CD4-positive, alpha-beta T cell (primary cell): Measurements from ENCODE around the gene MPV17L2. TPM values are rescaled to one million over a fixed set of nuclear protein-coding genes. Genes with fewer than 3 reads are reported as not detected.

Source experiments
- ATAC-seq: fragments of 200-7000 bp; cut with Tn5 transposase; one replicate; pipeline ENCODE4 v1.10.0; 2022; ENCODE audit warnings: mild to moderate bottlenecking; ENCODE audit not compliant: poor library complexity
- CTCF ChIA-PET: fragments of 350-600 bp; sonication (Branson Sonifier 250); formaldehyde crosslinking; loops from one replicate; lab custom pipeline; 2021; ENCODE audit warnings: antibody characterized with exemption, inconsistent platforms; lab: Charles Lee
- POLR2A ChIA-PET: fragments of 350-600 bp; sonication (Branson Sonifier 250); formaldehyde crosslinking; loops from one replicate; lab custom pipeline; 2021; ENCODE audit warnings: antibody characterized with exemption, inconsistent platforms; lab: Charles Lee
- DNase-seq, 14 experiments: peaks; one replicate each; pipeline ENCODE4 v3.0.0-alpha.2; 2013 to 2020; ENCODE audit warnings: mixed read lengths in 2 of 14
- H3K27ac ChIP-seq, 2 donors: one replicate each; pipeline versions ENCODE4 v1.5.1 to v1.7.0; 2013; ENCODE audit warnings: low read length in 2 of 2, low read depth in 1 of 2, mild to moderate bottlenecking in 1 of 2
- H3K27me3 ChIP-seq, 2 experiments: 1 replicate in 1 of 2; 2 replicates in 1 of 2; pipeline versions ENCODE4 v1.6.1 to v1.7.0; 2013; ENCODE audit warnings: low read length in 2 of 2, control low read depth in 1 of 2, mild to moderate bottlenecking in 1 of 2, moderate library complexity in 1 of 2; ENCODE audit not compliant: insufficient read depth in 2 of 2, control insufficient read depth in 1 of 2
- H3K36me3 ChIP-seq: one replicate; pipeline ENCODE4 v1.6.1; 2013; ENCODE audit warnings: low read length, control low read depth; ENCODE audit not compliant: insufficient read depth
- H3K4me1 ChIP-seq: one replicate; pipeline ENCODE4 v1.6.1; 2013; ENCODE audit warnings: low read length, control low read depth; ENCODE audit not compliant: insufficient read depth
- H3K4me3 ChIP-seq: one replicate; pipeline ENCODE4 v1.5.1; 2013; ENCODE audit warnings: mild to moderate bottlenecking, low read length, moderate library complexity
- H3K9me3 ChIP-seq, 2 experiments: 1 replicate in 1 of 2; 2 replicates in 1 of 2; pipeline versions ENCODE4 v1.6.1 to v1.7.0; 2013; ENCODE audit warnings: low read length in 2 of 2, mild to moderate bottlenecking in 2 of 2, control low read depth in 1 of 2, moderate library complexity in 1 of 2; ENCODE audit not compliant: control insufficient read depth in 1 of 2, insufficient read depth in 1 of 2
- H3K27ac Mint-ChIP-seq: one replicate; pipeline ENCODE4 v1.8.0; 2020; ENCODE audit warnings: mixed read lengths
- H3K27me3 Mint-ChIP-seq: one replicate; pipeline ENCODE4 v1.8.0; 2021; ENCODE audit warnings: mixed read lengths
- H3K36me3 Mint-ChIP-seq: one replicate; pipeline ENCODE4 v1.8.0; 2021; ENCODE audit warnings: low read depth, mixed read lengths
- H3K4me1 Mint-ChIP-seq: one replicate; pipeline ENCODE4 v1.8.0; 2021; ENCODE audit warnings: low read depth, mixed read lengths
- H3K4me3 Mint-ChIP-seq: one replicate; pipeline ENCODE4 v1.8.0; 2020; ENCODE audit warnings: mild to moderate bottlenecking, mixed read lengths
- H3K9me3 Mint-ChIP-seq: one replicate; pipeline ENCODE4 v1.8.0; 2020; ENCODE audit warnings: mixed read lengths
- CTCF ChIP-seq: fragments of 200-600 bp; IDR thresholded peaks from one replicate; pipeline ENCODE4 v1.8.0; 2022; ENCODE audit warnings: antibody characterized with exemption, mild to moderate bottlenecking
- intact Hi-C, 2 experiments: fragments of 100-400 bp; cut with DNase I in 1 of 2; cut with micrococcal nuclease in 1 of 2; formaldehyde crosslinking; loops; one replicate each; pipeline versions ENCODE4 v1.15.1 to v1.9.0; 2023 to 2025; cut with DNase I, micrococcal nuclease
- total RNA-seq, 174 experiments: library from RNA in 2 of 174; stranded (reverse) in 2 of 174; gene quantifications; one replicate each; pipeline ENCODE4 v1.2.3 and lab custom pipeline; 2021 to 2026

MPV17L2 gene
- total RNA-seq, 2 experiments from 2014 or later = 2.8 to 3.9 TPM

- Mint-ChIP-seq H3K36me3 (no peaks in the 10 kb centered on the region), H3K4me1 (no peaks in the 10 kb centered on the region), H3K4me3 (no peak overlapping the region), H3K9me3 (no peaks in the 10 kb centered on the region), H3K27me3 (peaks cover 38% of the 10 kb centered on the region), H3K27ac (no peak overlapping the region)
- DNase-seq = no peak
- Histone ChIP-seq H3K4me3 (no peak overlapping the region), H3K27ac (no peak overlapping the region), H3K9me3 (peaks cover 0 to 1% of the 10 kb centered on the region in 2 experiments), H3K4me1 (no peaks in the 10 kb centered on the region), H3K27me3 (peaks cover 9 to 15% of the 10 kb centered on the region in 2 experiments), H3K36me3 (no peaks in the 10 kb centered on the region)
- no peak for TF ChIP-seq CTCF
- ChIA-PET CTCF (interaction anchor here (0.8 kb wide), 1 partner anchor 13 kb away, joined by 6 read pairs; no protein-coding TSS in a partner anchor), POLR2A (no interaction called here)
- no peak for ATAC-seq
- intact Hi-C loops = loop anchor here in 1 of 2 experiments (10.0 kb wide), 1 partner anchor 355 kb away; no protein-coding TSS in a partner anchor
Observed at GRCh38 chr19:18239303-18239702, 46.3 kb downstream of the MPV17L2 start.

DNA sequence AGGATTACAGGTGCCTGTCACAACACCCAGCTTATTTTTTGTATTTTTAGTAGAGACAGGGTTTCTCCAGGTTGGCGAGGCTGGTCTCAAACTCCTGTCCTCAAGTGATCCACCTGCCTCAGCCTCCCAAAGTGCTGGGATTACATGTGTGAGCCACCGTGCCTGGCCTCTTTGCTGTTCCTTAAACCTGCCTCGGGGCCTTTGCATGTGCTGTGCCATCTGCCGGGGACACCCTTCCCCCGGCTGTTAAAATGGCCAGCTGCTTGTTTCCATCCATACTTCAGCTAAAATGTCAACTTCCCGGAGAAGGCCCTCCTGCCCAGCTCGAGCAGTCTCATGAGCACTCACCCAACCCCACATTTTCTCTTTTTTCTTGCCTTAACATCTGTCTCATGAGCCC, 52.3 kb downstream of the MPV17L2 start:
- Histone ChIP-seq H3K27me3 (no peaks in the 10 kb centered on the region), H3K36me3 (no peaks in the 10 kb centered on the region), H3K4me1 (no peaks in the 10 kb centered on the region), H3K4me3 (no peak overlapping the region), H3K9me3 (no peaks in the 10 kb centered on the region), H3K27ac (no peak overlapping the region)
- Mint-ChIP-seq H3K9me3 (no peaks in the 10 kb centered on the region), H3K36me3 (no peaks in the 10 kb centered on the region), H3K27ac (no peak overlapping the region), H3K27me3 (peaks cover 5% of the 10 kb centered on the region), H3K4me1 (no peaks in the 10 kb centered on the region), H3K4me3 (no peak overlapping the region)
- intact Hi-C loops = no loop called here
- CTCF ChIA-PET = interaction anchor here (0.7 kb wide), 1 partner anchor 126 kb away, joined by 3 read pairs; no protein-coding TSS in a partner anchor
- DNase-seq = no peak
- POLR2A ChIA-PET = no interaction called here
- no peak for ATAC-seq
- TF ChIP-seq CTCF = no peak

Other genes starting within 250 kb of the MPV17L2 start
- not detected for gene KCNN1, start 226.1 kb upstream of the MPV17L2 start, total RNA-seq
- gene ARRDC2, start 185.0 kb upstream of the MPV17L2 start, total RNA-seq = 100 to 1,000 TPM; 325 to 341 TPM
- 10 to 100 TPM; 20.5 to 22.5 TPM for gene IL12RB1, start 106.3 kb upstream of the MPV17L2 start, total RNA-seq
- 10 to 100 TPM; 16.1 to 16.4 TPM for gene MAST3, start 95.4 kb upstream of the MPV17L2 start, total RNA-seq
- 1 to 10 TPM; 4.6 to 5.6 TPM for gene PIK3R2, start 40.1 kb upstream of the MPV17L2 start, total RNA-seq
- 10 to 100 TPM; 10.6 to 10.7 TPM for gene IFI30, start 19.4 kb upstream of the MPV17L2 start, total RNA-seq
- gene RAB3A, start 10.8 kb downstream of the MPV17L2 start, total RNA-seq = 10 to 100 TPM; 28.9 to 31.2 TPM
- not detected for gene PDE4C, start 33.2 kb downstream of the MPV17L2 start, total RNA-seq
- 10 to 100 TPM; 18.1 to 18.7 TPM for gene IQCN, start 81.2 kb downstream of the MPV17L2 start, total RNA-seq
- 1,000 to 10,000 TPM; 1,827 to 1,976 TPM for gene JUND, start 88.4 kb downstream of the MPV17L2 start, total RNA-seq
- 10 to 100 TPM; 40.2 to 47.4 TPM for gene LSM4, start 129.9 kb downstream of the MPV17L2 start, total RNA-seq
- gene PGPEP1, start 147.4 kb downstream of the MPV17L2 start, total RNA-seq = 10 to 100 TPM; 24.4 to 25.9 TPM
- gene GDF15, start 192.9 kb downstream of the MPV17L2 start, total RNA-seq = not detected
- under 1 TPM; 0.82 to 0.92 TPM for gene LRRC25, start 204.4 kb downstream of the MPV17L2 start, total RNA-seq
- 10 to 100 TPM; 44.0 to 50.9 TPM for gene SSBP4, start 226.2 kb downstream of the MPV17L2 start, total RNA-seq
- gene ISYNA1, start 244.9 kb downstream of the MPV17L2 start, total RNA-seq = 10 to 100 TPM; 34.1 to 41.3 TPM